ENCODE measurements around the gene BPIFB2. TPM values are rescaled to one million over a fixed set of nuclear protein-coding genes. Genes with fewer than 3 reads are reported as not detected.

The BPIFB2 gene
- total and polyA plus RNA-seq, 11 donors, result not detected

GRCh38 chr20:32984631-32985354, 22.7 kb upstream of the BPIFB2 start:
- H3K36me3 ChIP-seq, result no peaks in the 10 kb centered on the region
- 79 to 88% (median 85%) methylated on average over 6 to 9 of the region's 9 CpGs for WGBS, 4 donors
- DNase-seq, result peak in 1 of 5 donors; percentile 13
- TF ChIP-seq CTCF (IDR thresholded peaks at IDR 0.05), result no peak
- no peak for TF ChIP-seq POLR2A (IDR thresholded peaks at IDR 0.05)
- no peak overlapping the region for H3K27ac ChIP-seq
- ATAC-seq, result no peak
- H3K27me3 ChIP-seq, result no peaks in the 10 kb centered on the region
- H3K4me1 ChIP-seq, result peaks cover 0 to 17% (median 0%) of the 10 kb centered on the region in 12 donors
- H3K4me3 ChIP-seq, result no peak overlapping the region
- intact Hi-C loops (cut with DNase I), result no loop called here
- no peaks in the 10 kb centered on the region for H3K9me3 ChIP-seq

- no peak for TF ChIP-seq POLR2A (IDR thresholded peaks at IDR 0.05)
- no peak for TF ChIP-seq CTCF (IDR thresholded peaks at IDR 0.05)
- Histone ChIP-seq H3K4me3 (no peak overlapping the region), H3K9me3 (no peaks in the 10 kb centered on the region), H3K36me3 (no peaks in the 10 kb centered on the region), H3K27me3 (no peaks in the 10 kb centered on the region), H3K27ac (no peak overlapping the region), H3K4me1 (peaks cover 0 to 17% (median 0%) of the 10 kb centered on the region in 12 donors)
- DNase-seq (peak in 1 of 5 donors; percentile 13), ATAC-seq (no peak)
- WGBS, 4 donors, result 68 to 90% (median 85%) methylated on average over 3 to 6 of the region's 6 CpGs
- intact Hi-C loops (cut with DNase I), result no loop called here
Observed at GRCh38 chr20:32985596-32985995, 21.9 kb upstream of the BPIFB2 start.

- Histone ChIP-seq H3K4me1 (peaks cover 0 to 17% (median 0%) of the 10 kb centered on the region in 12 donors), H3K36me3 (no peaks in the 10 kb centered on the region), H3K27me3 (no peaks in the 10 kb centered on the region), H3K4me3 (no peak overlapping the region), H3K9me3 (no peaks in the 10 kb centered on the region), H3K27ac (no peak overlapping the region)
- ATAC-seq, result no peak
- intact Hi-C loops (cut with DNase I), result no loop called here
- DNase-seq, result peak in 1 of 5 donors; percentile 17
- TF ChIP-seq CTCF (IDR thresholded peaks at IDR 0.05), result no peak
- no peak for TF ChIP-seq POLR2A (IDR thresholded peaks at IDR 0.05)
- 65 to 83% (median 82%) methylated on average over 13 to 18 of the region's 18 CpGs for WGBS, 4 donors
Observed at GRCh38 chr20:32986331-32986966, 21.1 kb upstream of the BPIFB2 start.

- Histone ChIP-seq H3K27ac (peak overlapping the region in 2 of 12 donors; percentile 14 to 37), H3K27me3 (no peaks in the 10 kb centered on the region), H3K4me3 (no peak overlapping the region), H3K36me3 (no peaks in the 10 kb centered on the region), H3K4me1 (peaks cover 0 to 17% (median 0%) of the 10 kb centered on the region in 12 donors), H3K9me3 (no peaks in the 10 kb centered on the region)
- DNase-seq, result peak in 1 of 5 donors; percentile 11
- intact Hi-C loops (cut with DNase I), result no loop called here
- TF ChIP-seq CTCF (IDR thresholded peaks at IDR 0.05), result no peak
- no peak for TF ChIP-seq POLR2A (IDR thresholded peaks at IDR 0.05)
- no peak for ATAC-seq
- WGBS, 4 donors, result 79 to 88% (median 83%) methylated on average over 11 of the region's 11 CpGs
Observed at GRCh38 chr20:32987044-32987825, 20.3 kb upstream of the BPIFB2 start.

All from heart left ventricle (tissue), 16 donors.